HepG2 (cell line): Measurements from ENCODE around the gene SEC14L2. TPM values are rescaled to one million over a fixed set of nuclear protein-coding genes. Genes with fewer than 3 reads are reported as not detected.

ENCODE experiments used
- ATAC-seq: fragments of 200-7000 bp; cut with Tn5 transposase; 3 replicates; pipeline ENCODE4 v1.9.1; 2020; ENCODE audit warnings: mild to moderate bottlenecking, moderate library complexity
- BruUV-seq: library from RNA; stranded (reverse); fragments of 400-500 nt; replicated peaks from 2 replicates; lab custom pipeline; 2021; lab: Mats Ljungman, UMichigan
- CTCF ChIA-PET: fragments of 300-600 bp; formaldehyde crosslinking; extraction: SDS; loops from one replicate; lab custom pipeline; 2021; ENCODE audit warnings: low total read pairs, inconsistent platforms, low intra/inter-chr PET ratio; lab: Yijun Ruan, JAX
- POLR2A ChIA-PET: fragments of 350-600 bp; sonication (Branson Sonifier 250); formaldehyde crosslinking; loops from one replicate; lab custom pipeline; 2020; ENCODE audit warnings: antibody characterized with exemption, inconsistent platforms; lab: Yijun Ruan, JAX
- DNase-seq: peaks from one replicate; pipeline ENCODE4 v3.0.0-alpha.2; 2015; ENCODE audit warnings: low spot score
- FAIRE-seq: peaks from 3 replicates; lab custom pipeline; 2011; peaks lifted over from hg19 to GRCh38; lab: Jason Lieb, UNC
- H2AFZ ChIP-seq: one replicate; pipeline ENCODE4 v1.6.1; 2011; ENCODE audit warnings: low read length, inconsistent platforms
- H3K27ac ChIP-seq: fragments of 300-600 bp; 3 replicates; pipeline ENCODE4 v1.8.0; 2011; ENCODE audit warnings: mixed run types, mild to moderate bottlenecking, mixed read lengths, low read length, inconsistent platforms; ENCODE audit not compliant: insufficient read depth; ENCODE audit errors: extremely low read length
- H3K27me3 ChIP-seq, 2 experiments: fragments of 200-600 bp in 1 of 2; 2 replicates in 1 of 2; 3 replicates in 1 of 2; pipeline versions ENCODE4 v1.6.0 to v1.8.0; 2011; ENCODE audit warnings: low read length in 2 of 2, mild to moderate bottlenecking in 2 of 2, moderate library complexity in 2 of 2, inconsistent platforms in 1 of 2; ENCODE audit not compliant: insufficient read depth in 2 of 2, control insufficient read depth in 1 of 2
- H3K36me3 ChIP-seq, 2 experiments: fragments of 200-600 bp in 1 of 2; replicated peaks in 1 of 2; 2 replicates in 1 of 2; 3 replicates in 1 of 2; pipeline versions ENCODE4 v1.5.1 to v1.8.0; 2011; ENCODE audit warnings: low read length in 2 of 2, inconsistent platforms in 1 of 2; ENCODE audit not compliant: insufficient read depth in 2 of 2, control insufficient read depth in 1 of 2
- H3K4me1 ChIP-seq: 2 replicates; pipeline ENCODE4 v1.5.1; 2012; ENCODE audit warnings: low read length, inconsistent platforms; ENCODE audit not compliant: insufficient read depth
- H3K4me2 ChIP-seq: 2 replicates; pipeline ENCODE4 v1.6.0; 2011; ENCODE audit warnings: low read depth, low read length, inconsistent platforms
- H3K4me3 ChIP-seq, 3 experiments: fragments of 200-600 bp in 1 of 3; sonication (generic), shearing (Covaris generic) in 1 of 3; replicated peaks in 1 of 3; 2 replicates each; pipeline ENCODE4 v1.5.1; 2011 to 2016; ENCODE audit warnings: low read length in 3 of 3, inconsistent platforms in 2 of 3, low read depth in 2 of 3, mild to moderate bottlenecking in 2 of 3, control low read depth in 1 of 3, mixed read lengths in 1 of 3; ENCODE audit not compliant: insufficient read depth in 1 of 3
- H3K79me2 ChIP-seq: one replicate; pipeline ENCODE4 v1.6.1; 2011; ENCODE audit warnings: low read length, inconsistent platforms; ENCODE audit not compliant: insufficient read depth
- H3K9ac ChIP-seq: 2 replicates; pipeline ENCODE4 v1.6.0; 2011; ENCODE audit warnings: mild to moderate bottlenecking, low read depth, low read length, inconsistent platforms; ENCODE audit not compliant: insufficient read depth
- H3K9me3 ChIP-seq: 2 replicates; pipeline ENCODE4 v1.5.1; 2012; ENCODE audit warnings: mild to moderate bottlenecking, low read length
- H4K20me1 ChIP-seq: 2 replicates; pipeline ENCODE4 v1.6.0; 2011; ENCODE audit warnings: inconsistent platforms, mild to moderate bottlenecking, low read length, moderate library complexity; ENCODE audit not compliant: insufficient read depth
- ATF7 ChIP-seq, 2 experiments: fragments of 450-650 bp in 1 of 2; sonication (generic) in 1 of 2; formaldehyde crosslinking in 1 of 2; IDR thresholded peaks; 2 replicates each; pipeline versions ENCODE4 v1.4.0 to v1.6.1; 2016 to 2020; ENCODE audit warnings: antibody characterized with exemption in 1 of 2, mild to moderate bottlenecking in 1 of 2, missing genetic modification reagents in 1 of 2
- ERF ChIP-seq: IDR thresholded peaks from 2 replicates; pipeline ENCODE4 v1.6.1; 2018; ENCODE audit warnings: missing biosample characterization, missing genetic modification reagents
- FOXM1 ChIP-seq: sonication (generic); formaldehyde crosslinking; IDR thresholded peaks from 2 replicates; pipeline ENCODE4 v1.5.0; 2020; ENCODE audit warnings: missing genetic modification reagents
- GABPB1 ChIP-seq: IDR thresholded peaks from 2 replicates; pipeline ENCODE4 v1.6.1; 2016; ENCODE audit warnings: mild to moderate bottlenecking, missing genetic modification reagents, moderate library complexity, missing compliant biosample characterization
- HMG20B ChIP-seq: conservative IDR thresholded peaks from 2 replicates; pipeline ENCODE4 v1.6.1; 2016; ENCODE audit warnings: missing genetic modification reagents, missing compliant biosample characterization
- HOMEZ ChIP-seq: IDR thresholded peaks from 2 replicates; pipeline ENCODE4 v1.6.1; 2016; ENCODE audit warnings: low read depth
- KLF11 ChIP-seq: IDR thresholded peaks from 2 replicates; pipeline ENCODE4 v1.6.1; 2016; ENCODE audit warnings: missing compliant biosample characterization
- NR1H2 ChIP-seq: sonication (generic); formaldehyde crosslinking; IDR thresholded peaks from 2 replicates; pipeline ENCODE4 v1.8.1; 2022; ENCODE audit warnings: low read depth, missing genetic modification reagents, borderline replicate concordance
- RBFOX2 ChIP-seq: fragments of 200-400 bp; formaldehyde crosslinking; IDR thresholded peaks from 2 replicates; pipeline ENCODE4 v1.6.1; 2017; ENCODE audit warnings: low read depth, mild to moderate bottlenecking, low read length
- TFDP2 ChIP-seq: sonication (generic); formaldehyde crosslinking; IDR thresholded peaks from 2 replicates; pipeline ENCODE4 v1.4.0; 2020; ENCODE audit warnings: missing genetic modification reagents
- ZBTB38 ChIP-seq: sonication (generic); formaldehyde crosslinking; IDR thresholded peaks from 2 replicates; pipeline ENCODE4 v1.5.1; 2020; ENCODE audit warnings: mild to moderate bottlenecking, missing genetic modification reagents
- ZFP1 ChIP-seq: IDR thresholded peaks from 2 replicates; pipeline ENCODE4 v1.6.1; 2016
- ZNF101 ChIP-seq: sonication (generic); formaldehyde crosslinking; IDR thresholded peaks from 2 replicates; pipeline ENCODE4 v1.4.0; 2020; ENCODE audit warnings: mild to moderate bottlenecking, low read depth, missing genetic modification reagents, borderline replicate concordance
- ZNF7 ChIP-seq: IDR thresholded peaks from 2 replicates; pipeline ENCODE4 v1.6.1; 2016; ENCODE audit warnings: missing biosample characterization, missing genetic modification reagents
- ZNF709 ChIP-seq: sonication (generic); formaldehyde crosslinking; IDR thresholded peaks from 2 replicates; pipeline ENCODE4 v1.5.0; 2020; ENCODE audit warnings: mild to moderate bottlenecking, missing genetic modification reagents
- ZNF780A ChIP-seq: sonication (generic); formaldehyde crosslinking; IDR thresholded peaks from 2 replicates; pipeline ENCODE4 v1.8.0; 2022; ENCODE audit warnings: mild to moderate bottlenecking, missing genetic modification reagents, moderate library complexity
- ZNF883 ChIP-seq: sonication (generic); formaldehyde crosslinking; IDR thresholded peaks from 2 replicates; pipeline ENCODE4 v1.5.1; 2020; ENCODE audit warnings: mild to moderate bottlenecking, missing genetic modification reagents; ENCODE audit errors: not compliant biosample characterization
- WGBS: methylation state at CpG from one replicate; pipeline ENCODE4 v1.1.6; 2017; ENCODE audit warnings: low lambda C conversion rate; 5-methylcytosine and 5-hydroxymethylcytosine counted together
- in situ Hi-C: cut with HindIII; loops from 2 replicates; pipeline ENCODE4 v1.10.0; 2017; ENCODE audit warnings: low pct_unique_long_range_greater_than_20kb; ENCODE audit not compliant: extremely low pct_ligation_motif_present
- intact Hi-C: fragments of 100-400 bp; cut with micrococcal nuclease; formaldehyde crosslinking; loops from one replicate; pipeline ENCODE4 v1.10.0; 2022; ENCODE audit not compliant: unreplicated experiment
- polyA plus RNA-seq, 8 experiments: library from polyadenylated mRNA; depleted of rRNA in 3 of 8; stranded (reverse) in 7 of 8; unstranded in 1 of 8; fragments of >200 nt; fragmentation: Illumina TruSeq in 4 of 8; extraction: Trizol in 4 of 8; gene quantifications; 2 replicates each; pipeline versions ENCODE4 v1.2.1 to v1.2.3, GENCODE V29; 2011 to 2016; ENCODE audit warnings: low read depth in 4 of 8, missing spikeins in 1 of 8, mixed read lengths in 1 of 8; ENCODE audit not compliant: insufficient read depth in 1 of 8
- total RNA-seq, 5 experiments: library from RNA; depleted of rRNA; stranded (reverse); fragments of >200 nt; fragmentation: Illumina TruSeq; extraction: Trizol; gene quantifications; 2 replicates each; pipeline ENCODE4 v1.2.3, GENCODE V29; 2016; ENCODE audit warnings: low read depth in 1 of 5
- TF ChIP-seq, protein P1 (sequence below): sonication (generic); formaldehyde crosslinking; conservative IDR thresholded peaks from 2 replicates; pipeline ENCODE4 v1.5.0; 2020; ENCODE audit warnings: missing genetic modification reagents
- TF ChIP-seq, protein P2 (sequence below): sonication (generic); formaldehyde crosslinking; IDR thresholded peaks from 2 replicates; pipeline ENCODE4 v1.8.0; 2022; ENCODE audit warnings: mild to moderate bottlenecking, missing genetic modification reagents, borderline replicate concordance

Gene SEC14L2
- total and polyA plus RNA-seq, 2 of the 13 experiments (the other 11 are each of a cell fraction or from before 2014, with no cell fraction given) = 4.1 to 5.1 TPM

- BruUV-seq = no TSS peak
- H3K9ac ChIP-seq = peak overlapping the region; percentile 99
- FAIRE-seq (no peak), DNase-seq (no peak), ATAC-seq (no peak)
- CTCF ChIA-PET = no interaction called here
- POLR2A ChIA-PET = interaction anchor here (0.7 to 2.0 kb wide), 16 partner anchors 11 to 94 kb away, joined by 3 to 39 read pairs (median 4); partner anchors contain the start of genes CASTOR1, RNF215 and TBC1D10A
- H3K4me2 ChIP-seq = peak overlapping the region; percentile 83
- H3K27ac ChIP-seq = peak overlapping the region; percentile 93
- no peaks in the 10 kb centered on the region for H3K9me3 ChIP-seq
- peak overlapping the region; percentile 89 to 99 (median 96) for H3K4me3 ChIP-seq
- intact Hi-C loops = no loop called here
- no peak overlapping the region for H2AFZ ChIP-seq
- H4K20me1 ChIP-seq = peaks cover 19% of the 10 kb centered on the region
- H3K36me3 ChIP-seq = peaks cover 5 to 21% of the 10 kb centered on the region in 2 experiments; a peak in 4 of 5 replicates
- TF ChIP-seq ERF (CRISPR knock-in tag) = no peak
- TF ChIP-seq ZNF780A = no peak
- no peak for TF ChIP-seq TFDP2 (CRISPR knock-in tag)
- no peak for TF ChIP-seq ZNF101 (CRISPR knock-in tag)
- no peak for TF ChIP-seq NR1H2 (CRISPR knock-in tag)
- TF ChIP-seq ZFP1 (CRISPR knock-in tag) = no peak
- TF ChIP-seq FOXM1 = no peak
- no peak for TF ChIP-seq ZNF883
- TF ChIP-seq, protein P1, sequence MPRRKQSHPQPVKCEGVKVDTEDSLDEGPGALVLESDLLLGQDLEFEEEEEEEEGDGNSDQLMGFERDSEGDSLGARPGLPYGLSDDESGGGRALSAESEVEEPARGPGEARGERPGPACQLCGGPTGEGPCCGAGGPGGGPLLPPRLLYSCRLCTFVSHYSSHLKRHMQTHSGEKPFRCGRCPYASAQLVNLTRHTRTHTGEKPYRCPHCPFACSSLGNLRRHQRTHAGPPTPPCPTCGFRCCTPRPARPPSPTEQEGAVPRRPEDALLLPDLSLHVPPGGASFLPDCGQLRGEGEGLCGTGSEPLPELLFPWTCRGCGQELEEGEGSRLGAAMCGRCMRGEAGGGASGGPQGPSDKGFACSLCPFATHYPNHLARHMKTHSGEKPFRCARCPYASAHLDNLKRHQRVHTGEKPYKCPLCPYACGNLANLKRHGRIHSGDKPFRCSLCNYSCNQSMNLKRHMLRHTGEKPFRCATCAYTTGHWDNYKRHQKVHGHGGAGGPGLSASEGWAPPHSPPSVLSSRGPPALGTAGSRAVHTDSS = no peak
- TF ChIP-seq ZBTB38 (CRISPR knock-in tag) = no peak
- TF ChIP-seq, protein P2, sequence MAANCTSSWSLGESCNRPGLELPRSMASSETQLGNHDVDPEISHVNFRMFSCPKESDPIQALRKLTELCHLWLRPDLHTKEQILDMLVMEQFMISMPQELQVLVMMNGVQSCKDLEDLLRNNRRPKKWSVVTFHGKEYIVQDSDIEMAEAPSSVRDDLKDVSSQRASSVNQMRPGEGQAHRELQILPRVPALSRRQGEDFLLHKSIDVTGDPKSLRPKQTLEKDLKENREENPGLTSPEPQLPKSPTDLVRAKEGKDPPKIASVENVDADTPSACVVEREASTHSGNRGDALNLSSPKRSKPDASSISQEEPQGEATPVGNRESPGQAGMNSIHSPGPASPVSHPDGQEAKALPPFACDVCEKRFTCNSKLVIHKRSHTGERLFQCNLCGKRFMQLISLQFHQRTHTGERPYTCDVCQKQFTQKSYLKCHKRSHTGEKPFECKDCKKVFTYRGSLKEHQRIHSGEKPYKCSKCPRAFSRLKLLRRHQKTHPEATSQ = no peak
- TF ChIP-seq HMG20B (CRISPR knock-in tag) = no peak
- TF ChIP-seq ZNF7 (CRISPR knock-in tag) = no peak
- TF ChIP-seq ATF7 (IDR thresholded peaks at IDR 0.05) = no peak
- TF ChIP-seq ATF7 (CRISPR knock-in tag; IDR thresholded peaks at IDR 0.05) = no peak
- TF ChIP-seq RBFOX2 = no peak
- TF ChIP-seq KLF11 = no peak
- no peak for TF ChIP-seq GABPB1 (CRISPR knock-in tag)
- TF ChIP-seq HOMEZ (CRISPR knock-in tag) = no peak
- no peak for TF ChIP-seq ZNF709 (CRISPR knock-in tag)
- 11% methylated on average over 9 of the region's 9 CpGs for WGBS
- H3K27me3 ChIP-seq = no peaks in the 10 kb centered on the region; a peak in 2 of 5 replicates
- in situ Hi-C loops = no loop called here
- H3K79me2 ChIP-seq = peaks cover 27% of the 10 kb centered on the region
- peaks cover 44% of the 10 kb centered on the region for H3K4me1 ChIP-seq
These were observed 39.6 kb upstream of the SEC14L2 start for GRCh38 chr22:30357236-30357570.
